Measurements from ENCODE around the gene ABCG2. TPM values are rescaled to one million over a fixed set of nuclear protein-coding genes. Genes with fewer than 3 reads are reported as not detected.
"Not testable (repeated sequence)": the region's sequence is repeated elsewhere in the genome, so short reads cannot be mapped to it uniquely, and the experiment has no call there.

Gene ABCG2
- polyA plus RNA-seq, 1 donor (not counting 4 experiments of a cell fraction or from before 2014, with no cell fraction given) = 5.3 TPM

DNA sequence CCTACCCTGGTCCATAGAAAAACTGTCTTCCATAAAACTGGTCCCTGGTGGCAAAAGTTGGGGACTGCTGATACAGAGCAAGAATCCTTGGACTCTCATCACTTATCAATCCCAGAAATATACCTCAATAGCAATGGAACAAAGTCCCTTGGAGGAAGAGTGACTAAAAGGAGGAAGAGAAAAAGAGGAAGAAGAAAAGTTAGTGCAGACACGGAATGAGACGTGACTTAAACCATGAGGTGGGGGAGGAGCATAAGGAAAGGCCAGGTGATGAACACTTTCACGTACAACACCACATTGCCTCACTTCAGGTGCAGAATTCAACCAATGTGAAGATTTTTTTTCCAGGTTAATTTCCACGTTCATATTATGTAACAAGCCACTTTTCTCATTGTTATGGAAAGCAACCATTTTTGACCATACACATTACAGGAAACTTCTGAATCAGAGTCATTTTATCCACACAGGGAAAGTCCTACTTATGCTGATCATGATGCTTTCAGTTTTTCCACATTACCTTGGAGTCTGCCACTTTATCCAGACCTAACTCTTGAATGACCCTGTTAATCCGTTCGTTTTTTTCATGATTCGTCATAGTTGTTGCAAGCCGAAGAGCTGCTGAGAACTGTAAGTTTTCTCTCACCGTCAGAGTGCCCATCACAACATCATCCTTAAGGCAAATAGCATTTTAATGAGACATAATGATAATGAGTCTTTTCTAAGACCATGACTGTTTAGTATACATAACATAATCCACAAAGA lies 27.7 kb downstream of the ABCG2 start:
- H3K9ac ChIP-seq (ENCODE audit: control insufficient read depth, extremely low read depth, insufficient read depth, low read length) = no peak overlapping the region
- no peak overlapping the region for H3K4me2 ChIP-seq (ENCODE audit: control insufficient read depth, extremely low read depth, insufficient read depth, low read depth, low read length)
- no peaks in the 10 kb centered on the region for H3K4me1 ChIP-seq (ENCODE audit: control insufficient read depth, extremely low read depth, insufficient read depth, low read length)
- H3K9me3 ChIP-seq (ENCODE audit: control insufficient read depth, low read depth, low read length) = no peaks in the 10 kb centered on the region
- no peak overlapping the region for H3K4me3 ChIP-seq (ENCODE audit: control insufficient read depth in 2 of 3, extremely low read depth in 1 of 3, insufficient read depth in 2 of 3, low read depth in 1 of 3, low read length in 3 of 3)
- H3K36me3 ChIP-seq (ENCODE audit: control insufficient read depth in 2 of 2, extremely low read depth in 1 of 2, insufficient read depth in 2 of 2, low read length in 2 of 2) = no peaks in the 10 kb centered on the region
- TF ChIP-seq, protein P1, sequence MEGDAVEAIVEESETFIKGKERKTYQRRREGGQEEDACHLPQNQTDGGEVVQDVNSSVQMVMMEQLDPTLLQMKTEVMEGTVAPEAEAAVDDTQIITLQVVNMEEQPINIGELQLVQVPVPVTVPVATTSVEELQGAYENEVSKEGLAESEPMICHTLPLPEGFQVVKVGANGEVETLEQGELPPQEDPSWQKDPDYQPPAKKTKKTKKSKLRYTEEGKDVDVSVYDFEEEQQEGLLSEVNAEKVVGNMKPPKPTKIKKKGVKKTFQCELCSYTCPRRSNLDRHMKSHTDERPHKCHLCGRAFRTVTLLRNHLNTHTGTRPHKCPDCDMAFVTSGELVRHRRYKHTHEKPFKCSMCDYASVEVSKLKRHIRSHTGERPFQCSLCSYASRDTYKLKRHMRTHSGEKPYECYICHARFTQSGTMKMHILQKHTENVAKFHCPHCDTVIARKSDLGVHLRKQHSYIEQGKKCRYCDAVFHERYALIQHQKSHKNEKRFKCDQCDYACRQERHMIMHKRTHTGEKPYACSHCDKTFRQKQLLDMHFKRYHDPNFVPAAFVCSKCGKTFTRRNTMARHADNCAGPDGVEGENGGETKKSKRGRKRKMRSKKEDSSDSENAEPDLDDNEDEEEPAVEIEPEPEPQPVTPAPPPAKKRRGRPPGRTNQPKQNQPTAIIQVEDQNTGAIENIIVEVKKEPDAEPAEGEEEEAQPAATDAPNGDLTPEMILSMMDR (optimal IDR thresholded peaks at IDR 0.05 in 1 of 3, IDR thresholded peaks at IDR 0.05 in 1 of 3, conservative IDR thresholded peaks at IDR 0.05 in 1 of 3; ENCODE audit: extremely low read depth in 1 of 3, insufficient read depth in 2 of 3, low read length in 3 of 3) = no peak
- TF ChIP-seq EZH2 (IDR thresholded peaks at IDR 0.05; ENCODE audit: low read length) = no peak
- no peaks in the 10 kb centered on the region for H4K20me1 ChIP-seq (ENCODE audit: control insufficient read depth, extremely low read depth, insufficient read depth, low read length)
- H3K9me1 ChIP-seq (ENCODE audit: control insufficient read depth, extremely low read depth, insufficient read depth, low read length) = no peaks in the 10 kb centered on the region
- FAIRE-seq (no peak), DNase-seq (ENCODE audit: low read depth, low spot score) (no peak)
- no peak overlapping the region for H3K27ac ChIP-seq (ENCODE audit: control insufficient read depth, insufficient read depth, low read length)
- no peak overlapping the region for H2AFZ ChIP-seq (ENCODE audit: control insufficient read depth, low read length)
- dilution Hi-C loops (cut with MboI; ENCODE audit: extremely low pct_ligation_motif_present, low sequenced_read_pairs) = no loop called here
- H3K27me3 ChIP-seq (ENCODE audit: control insufficient read depth, extremely low read depth, insufficient read depth, low read length) = no peaks in the 10 kb centered on the region
- H3K79me2 ChIP-seq (ENCODE audit: control insufficient read depth, insufficient read depth, low read length) = no peaks in the 10 kb centered on the region

DNA sequence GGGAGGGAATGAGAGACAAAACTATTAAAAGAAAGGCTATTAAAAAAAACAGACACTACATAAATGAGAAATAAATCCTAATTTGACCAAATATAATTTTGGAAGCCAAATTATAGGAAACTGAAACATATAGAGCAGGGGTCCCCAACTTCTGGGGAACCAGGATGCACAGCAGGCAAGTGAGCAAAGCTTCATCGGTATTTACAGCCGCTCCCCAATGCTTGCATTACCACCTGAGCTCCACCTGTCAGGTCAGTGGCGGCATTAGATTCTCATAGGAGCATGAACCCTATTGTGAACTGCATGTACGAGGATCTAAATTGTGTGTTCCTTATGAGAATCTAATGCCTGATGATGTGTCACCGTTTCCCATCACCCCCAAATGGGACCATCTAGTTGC lies 28.4 kb downstream of the ABCG2 start:
- Histone ChIP-seq H3K4me2 (ENCODE audit: control insufficient read depth, extremely low read depth, insufficient read depth, low read depth, low read length) (no peak overlapping the region), H3K36me3 (ENCODE audit: control insufficient read depth in 2 of 2, extremely low read depth in 1 of 2, insufficient read depth in 2 of 2, low read length in 2 of 2) (no peaks in the 10 kb centered on the region), H3K9me1 (ENCODE audit: control insufficient read depth, extremely low read depth, insufficient read depth, low read length) (no peaks in the 10 kb centered on the region), H3K4me1 (ENCODE audit: control insufficient read depth, extremely low read depth, insufficient read depth, low read length) (no peaks in the 10 kb centered on the region), H3K9me3 (ENCODE audit: control insufficient read depth, low read depth, low read length) (no peaks in the 10 kb centered on the region), H3K27me3 (ENCODE audit: control insufficient read depth, extremely low read depth, insufficient read depth, low read length) (no peaks in the 10 kb centered on the region), H3K27ac (ENCODE audit: control insufficient read depth, insufficient read depth, low read length) (no peak overlapping the region), H2AFZ (ENCODE audit: control insufficient read depth, low read length) (no peak overlapping the region), H4K20me1 (ENCODE audit: control insufficient read depth, extremely low read depth, insufficient read depth, low read length) (no peaks in the 10 kb centered on the region), H3K4me3 (ENCODE audit: control insufficient read depth in 2 of 3, extremely low read depth in 1 of 3, insufficient read depth in 2 of 3, low read depth in 1 of 3, low read length in 3 of 3) (no peak overlapping the region), H3K79me2 (ENCODE audit: control insufficient read depth, insufficient read depth, low read length) (no peaks in the 10 kb centered on the region), H3K9ac (ENCODE audit: control insufficient read depth, extremely low read depth, insufficient read depth, low read length) (no peak overlapping the region)
- DNase-seq (ENCODE audit: low read depth, low spot score) (no peak), FAIRE-seq (no peak)
- dilution Hi-C loops (cut with MboI; ENCODE audit: extremely low pct_ligation_motif_present, low sequenced_read_pairs) = no loop called here
- no peak for TF ChIP-seq EZH2 (IDR thresholded peaks at IDR 0.05; ENCODE audit: low read length)
- TF ChIP-seq, protein P1 (optimal IDR thresholded peaks at IDR 0.05 in 1 of 3, IDR thresholded peaks at IDR 0.05 in 1 of 3, conservative IDR thresholded peaks at IDR 0.05 in 1 of 3; ENCODE audit: extremely low read depth in 1 of 3, insufficient read depth in 2 of 3, low read length in 3 of 3) = no peak

- H3K9me1 ChIP-seq (ENCODE audit: control insufficient read depth, extremely low read depth, insufficient read depth, low read length); H3K4me2 ChIP-seq (ENCODE audit: control insufficient read depth, extremely low read depth, insufficient read depth, low read depth, low read length); H4K20me1 ChIP-seq (ENCODE audit: control insufficient read depth, extremely low read depth, insufficient read depth, low read length); H3K27me3 ChIP-seq (ENCODE audit: control insufficient read depth, extremely low read depth, insufficient read depth, low read length); H3K9me3 ChIP-seq (ENCODE audit: control insufficient read depth, low read depth, low read length); H3K27ac ChIP-seq (ENCODE audit: control insufficient read depth, insufficient read depth, low read length); H3K9ac ChIP-seq (ENCODE audit: control insufficient read depth, extremely low read depth, insufficient read depth, low read length); FAIRE-seq; H3K79me2 ChIP-seq (ENCODE audit: control insufficient read depth, insufficient read depth, low read length); H3K4me3 ChIP-seq (ENCODE audit: control insufficient read depth in 2 of 3, extremely low read depth in 1 of 3, insufficient read depth in 2 of 3, low read depth in 1 of 3, low read length in 3 of 3); DNase-seq (ENCODE audit: low read depth, low spot score); dilution Hi-C loops (cut with MboI; ENCODE audit: extremely low pct_ligation_motif_present, low sequenced_read_pairs); H3K4me1 ChIP-seq (ENCODE audit: control insufficient read depth, extremely low read depth, insufficient read depth, low read length); H3K36me3 ChIP-seq (ENCODE audit: control insufficient read depth in 2 of 2, extremely low read depth in 1 of 2, insufficient read depth in 2 of 2, low read length in 2 of 2); H2AFZ ChIP-seq (ENCODE audit: control insufficient read depth, low read length): not testable (repeated sequence)
Measured at GRCh38 chr4:88122260-88122659, 36.2 kb downstream of the ABCG2 start.

All from keratinocyte (primary cell).